G401.6 (cell line): ENCODE measurements around the gene NR1H2.

ENCODE experiments used
- FAIRE-seq: peaks from 2 replicates; lab custom pipeline; 2012; peaks lifted over from hg19 to GRCh38; lab: Jason Lieb, UNC

NR1H2 gene

GRCh38 chr19:50406156-50406820, 30.0 kb downstream of the NR1H2 start:
- no peak for FAIRE-seq

- FAIRE-seq = no peak
Observed at GRCh38 chr19:50406829-50407228, 30.6 kb downstream of the NR1H2 start.

GRCh38 chr19:50409347-50409746, 33.1 kb downstream of the NR1H2 start:
- no peak for FAIRE-seq

GRCh38 chr19:50410109-50410508, 33.9 kb downstream of the NR1H2 start:
- FAIRE-seq = no peak

GRCh38 chr19:50412419-50412818, 36.2 kb downstream of the NR1H2 start:
- FAIRE-seq = no peak

GRCh38 chr19:50413096-50413495, 36.8 kb downstream of the NR1H2 start:
- FAIRE-seq = no peak

- no peak for FAIRE-seq
Observed at GRCh38 chr19:50413531-50413930, 37.3 kb downstream of the NR1H2 start.

- FAIRE-seq = peak; percentile 85
Observed at GRCh38 chr19:50414864-50415660, 38.8 kb downstream of the NR1H2 start.

GRCh38 chr19:50415661-50416033, 39.4 kb downstream of the NR1H2 start:
- no peak for FAIRE-seq

GRCh38 chr19:50416034-50416977, 40.0 kb downstream of the NR1H2 start:
- FAIRE-seq = no peak

- no peak for FAIRE-seq
Observed at GRCh38 chr19:50417111-50418081, 41.1 kb downstream of the NR1H2 start.

- no peak for FAIRE-seq
Observed at GRCh38 chr19:50418176-50419021, 42.1 kb downstream of the NR1H2 start, which contains the start of gene SPIB. Gene SPIB (plus strand): TSS chr19:50418938. CDS start chr19:50418963, 25 bp downstream.

- no peak for FAIRE-seq
Observed at GRCh38 chr19:50419022-50419579, 42.8 kb downstream of the NR1H2 start.

- FAIRE-seq = no peak
Observed at GRCh38 chr19:50419580-50420035, 43.4 kb downstream of the NR1H2 start.

- no peak for FAIRE-seq
Observed at GRCh38 chr19:50420127-50420526, 43.9 kb downstream of the NR1H2 start.

GRCh38 chr19:50420808-50421207, 44.6 kb downstream of the NR1H2 start:
- no peak for FAIRE-seq

- FAIRE-seq = no peak
Observed at GRCh38 chr19:50422397-50423278, 46.4 kb downstream of the NR1H2 start.

- no peak for FAIRE-seq
Observed at GRCh38 chr19:50423279-50424113, 47.2 kb downstream of the NR1H2 start.
